NCI-H2227 treated with DMSO at 0.1 percent for 48 hours (cell line): ENCODE data around the gene PLD5.

Experiments used
- DNase-seq: peaks from one replicate; lab custom pipeline; 2025; lab: John Stamatoyannopoulos, UW

The PLD5 gene

DNA sequence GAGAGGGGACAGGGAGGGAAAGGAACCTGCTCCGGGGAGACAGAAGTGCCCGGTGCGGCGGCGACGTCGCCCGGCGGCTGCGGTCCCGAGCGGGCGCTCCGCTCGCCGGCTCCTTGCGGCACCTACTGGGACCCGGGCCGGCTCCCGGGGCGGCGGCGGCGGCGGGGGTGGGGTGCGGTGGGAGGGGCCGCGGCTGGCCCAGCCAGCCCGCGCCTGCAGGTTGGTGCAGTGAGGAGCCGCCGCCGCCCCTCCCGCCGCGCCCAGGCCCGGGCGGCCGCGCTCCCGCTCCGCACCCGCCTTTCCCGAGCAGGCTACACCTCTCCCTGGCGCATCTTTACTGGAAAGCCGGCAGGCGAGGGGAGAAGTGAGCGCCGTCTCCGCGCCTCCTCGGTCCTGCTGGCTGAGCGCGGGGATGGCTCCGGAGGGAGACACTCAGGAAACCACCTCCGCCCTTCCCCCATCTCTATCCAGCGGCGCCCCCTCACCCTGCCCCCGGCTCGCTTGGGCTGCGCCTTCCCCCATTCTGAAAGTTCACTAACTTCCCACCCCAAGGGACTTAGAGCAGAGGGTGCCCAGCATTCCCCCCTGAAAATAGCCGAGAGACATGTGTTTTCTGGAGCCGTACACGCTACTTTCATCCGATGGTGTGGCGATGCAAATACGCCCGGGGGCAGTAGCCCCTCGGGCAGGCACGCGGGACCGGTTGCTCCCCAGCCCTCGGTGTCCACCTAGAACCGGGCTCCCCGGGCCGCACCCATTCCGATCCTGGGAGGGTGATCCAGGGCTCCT, at the start of gene PLD5:
TSS of gene PLD5 (minus strand) at position 127 of the 789 bp plus-strand sequence.
- peak; percentile 23 for DNase-seq

DNA sequence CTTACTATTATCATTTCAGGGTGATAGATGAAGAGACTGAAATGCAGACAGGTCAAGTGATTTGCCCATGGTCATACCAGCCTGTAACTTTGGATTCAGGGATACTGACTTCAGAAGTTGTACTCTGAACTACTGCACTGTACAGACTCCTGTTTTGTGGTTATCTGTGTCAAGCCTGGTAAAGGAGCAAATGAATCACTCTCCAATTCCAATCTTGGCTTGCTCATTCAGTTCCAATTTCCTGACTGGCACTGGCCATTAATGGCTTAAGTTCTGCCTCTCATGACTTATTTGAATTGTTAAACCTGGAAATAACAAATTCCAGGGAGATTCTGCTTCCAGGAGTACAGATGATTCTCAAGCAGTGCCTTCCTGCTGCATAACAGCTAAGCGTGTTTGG, 45.4 kb upstream of the PLD5 start:
- DNase-seq: no peak

- no peak for DNase-seq
Measured at GRCh38 chr1:242568666-242569065, 44.2 kb upstream of the PLD5 start.

DNA sequence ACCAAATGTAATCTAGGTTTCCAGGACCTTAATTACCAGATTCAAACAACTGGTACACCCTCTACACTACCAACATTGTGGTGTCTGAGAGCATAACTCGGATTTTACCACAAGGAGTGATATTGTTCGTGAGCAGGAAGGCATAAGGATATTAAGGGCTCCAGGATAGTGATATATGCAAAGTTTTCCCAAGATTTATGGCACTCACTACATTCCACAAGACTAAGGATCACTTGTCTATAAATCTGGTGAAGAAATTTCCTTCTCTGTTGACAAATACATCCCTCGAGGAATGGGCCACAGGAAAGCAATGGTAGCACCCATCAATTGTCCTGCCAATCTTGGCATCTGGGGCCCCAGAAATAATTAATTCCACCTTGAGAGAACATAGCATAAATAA, 43.1 kb upstream of the PLD5 start:
- no peak for DNase-seq

DNA sequence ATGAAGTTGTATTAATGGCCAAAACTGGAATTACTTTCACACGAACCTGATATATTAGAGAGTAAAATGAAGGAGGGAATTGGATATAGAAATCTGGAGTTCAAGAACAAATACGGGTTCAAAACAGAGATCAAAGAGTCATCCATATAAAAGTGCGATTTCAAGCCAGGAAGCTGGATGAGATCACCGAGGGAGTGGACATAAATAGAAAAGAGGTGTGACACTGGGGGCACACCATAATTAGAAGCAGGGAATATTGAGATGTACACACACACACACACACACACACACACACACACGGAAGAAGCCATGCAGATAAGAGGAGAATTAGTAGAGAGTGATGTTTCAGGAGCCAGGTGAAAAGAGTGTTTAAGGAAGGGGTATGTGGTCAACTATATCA, 32.3 kb upstream of the PLD5 start:
- no peak for DNase-seq

DNA sequence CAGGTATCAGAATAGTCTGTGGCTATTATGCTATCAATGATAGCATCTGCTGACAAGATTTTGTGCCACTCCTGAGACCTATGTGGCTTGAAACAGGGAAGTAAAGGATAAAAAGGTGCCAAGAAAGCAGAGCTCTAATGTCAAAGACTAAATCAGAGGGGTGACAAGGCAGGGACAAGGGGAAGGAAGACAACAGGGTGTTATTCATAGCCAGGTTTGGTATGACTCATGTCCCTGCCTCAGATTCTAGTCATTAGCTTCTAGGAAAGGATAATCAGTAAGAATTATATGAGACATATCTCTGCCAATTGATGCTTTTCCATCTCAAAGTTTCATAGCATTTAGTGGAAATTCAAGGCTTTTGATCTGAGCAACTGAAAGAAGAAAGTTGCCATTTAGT, 31.8 kb upstream of the PLD5 start:
- DNase-seq: no peak

- DNase-seq: no peak
Measured at GRCh38 chr1:242554577-242554976, 30.1 kb upstream of the PLD5 start.

- DNase-seq: no peak
Measured at GRCh38 chr1:242546849-242547729, 22.6 kb upstream of the PLD5 start.

- no peak for DNase-seq
Measured at GRCh38 chr1:242546441-242546840, 21.9 kb upstream of the PLD5 start.

DNA sequence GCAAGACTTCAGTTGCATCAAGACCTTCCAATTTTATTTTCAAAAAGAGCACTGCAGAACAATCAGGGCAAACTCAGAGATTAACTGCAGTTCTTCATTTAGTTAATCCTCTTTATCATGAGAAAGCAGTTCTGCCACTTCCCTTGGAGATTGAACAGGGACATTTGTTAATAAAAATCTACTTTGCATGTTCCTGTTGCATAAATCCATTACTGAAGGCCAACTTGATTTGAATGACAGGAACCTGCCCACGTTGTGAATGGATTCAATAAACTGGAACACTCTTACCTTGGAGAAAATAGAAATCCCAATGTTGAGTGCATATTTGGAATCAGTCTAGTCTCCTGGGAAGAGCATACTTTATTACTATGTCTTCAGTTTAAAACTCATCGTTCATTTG, 19.6 kb upstream of the PLD5 start:
- no peak for DNase-seq

DNA sequence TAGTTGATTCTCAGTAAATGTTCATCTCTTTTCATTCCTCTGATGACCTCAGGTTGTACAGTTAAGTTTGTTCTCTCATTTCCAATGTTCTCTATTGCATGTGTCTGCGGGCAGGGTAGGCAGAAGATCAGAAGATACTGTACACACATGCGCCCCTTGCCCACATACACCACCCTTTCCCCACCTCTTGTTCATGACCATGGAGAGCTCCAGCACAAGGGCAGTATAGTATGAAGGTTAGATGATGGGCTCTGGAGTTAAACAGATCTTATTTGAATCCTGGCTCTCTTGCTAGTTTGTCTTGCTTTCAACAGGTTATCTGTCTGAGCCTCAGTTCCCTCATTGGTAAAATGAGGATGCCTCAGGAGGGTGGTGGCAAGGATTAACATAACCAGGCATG, 17.8 kb upstream of the PLD5 start:
- DNase-seq: no peak

- DNase-seq: no peak
Measured at GRCh38 chr1:242535986-242536385, 11.5 kb upstream of the PLD5 start.

DNA sequence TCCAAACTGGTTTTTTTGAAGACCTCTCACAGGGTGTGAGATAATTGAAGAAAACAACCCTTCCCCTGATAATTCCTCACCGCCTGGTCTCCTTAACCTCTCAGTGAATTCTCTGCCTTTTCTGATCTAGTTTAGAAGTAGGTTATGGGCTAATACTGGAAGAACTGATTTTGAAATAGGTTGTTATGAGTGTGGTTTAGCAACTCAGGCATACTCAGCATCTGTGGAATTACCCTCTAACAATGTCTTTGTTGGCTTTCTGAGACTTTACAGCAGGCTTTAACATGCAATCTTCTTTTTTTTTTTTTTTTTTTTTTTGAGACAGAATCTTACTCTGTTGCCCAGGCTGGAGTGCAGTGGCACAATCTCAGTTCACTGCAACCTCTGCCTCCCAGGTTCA, 10.3 kb upstream of the PLD5 start:
- DNase-seq: no peak

DNA sequence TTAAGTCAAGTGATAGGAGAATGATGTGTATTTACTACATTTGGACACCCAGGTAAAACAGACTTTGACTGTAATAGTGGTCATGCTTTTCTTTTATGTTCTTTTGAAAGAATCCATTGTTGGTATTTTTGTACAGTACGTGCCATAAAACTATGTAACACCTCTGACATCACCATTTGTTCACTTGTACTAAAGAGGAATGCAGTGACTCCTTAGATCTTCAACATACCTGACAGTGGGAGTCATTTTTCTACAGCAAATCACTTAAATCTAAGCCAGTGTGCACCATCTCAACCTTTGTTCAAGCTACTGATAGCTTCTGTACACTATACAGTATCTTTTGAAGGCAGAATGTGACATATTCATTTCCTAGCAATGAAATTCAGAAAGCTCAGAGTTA, 6.3 kb upstream of the PLD5 start:
- DNase-seq: no peak

- no peak for DNase-seq
Measured at GRCh38 chr1:242525769-242526168, 1.3 kb upstream of the PLD5 start.

GRCh38 chr1:242525360-242525722, 844 bp upstream of the PLD5 start:
- DNase-seq: peak; percentile 34

DNA sequence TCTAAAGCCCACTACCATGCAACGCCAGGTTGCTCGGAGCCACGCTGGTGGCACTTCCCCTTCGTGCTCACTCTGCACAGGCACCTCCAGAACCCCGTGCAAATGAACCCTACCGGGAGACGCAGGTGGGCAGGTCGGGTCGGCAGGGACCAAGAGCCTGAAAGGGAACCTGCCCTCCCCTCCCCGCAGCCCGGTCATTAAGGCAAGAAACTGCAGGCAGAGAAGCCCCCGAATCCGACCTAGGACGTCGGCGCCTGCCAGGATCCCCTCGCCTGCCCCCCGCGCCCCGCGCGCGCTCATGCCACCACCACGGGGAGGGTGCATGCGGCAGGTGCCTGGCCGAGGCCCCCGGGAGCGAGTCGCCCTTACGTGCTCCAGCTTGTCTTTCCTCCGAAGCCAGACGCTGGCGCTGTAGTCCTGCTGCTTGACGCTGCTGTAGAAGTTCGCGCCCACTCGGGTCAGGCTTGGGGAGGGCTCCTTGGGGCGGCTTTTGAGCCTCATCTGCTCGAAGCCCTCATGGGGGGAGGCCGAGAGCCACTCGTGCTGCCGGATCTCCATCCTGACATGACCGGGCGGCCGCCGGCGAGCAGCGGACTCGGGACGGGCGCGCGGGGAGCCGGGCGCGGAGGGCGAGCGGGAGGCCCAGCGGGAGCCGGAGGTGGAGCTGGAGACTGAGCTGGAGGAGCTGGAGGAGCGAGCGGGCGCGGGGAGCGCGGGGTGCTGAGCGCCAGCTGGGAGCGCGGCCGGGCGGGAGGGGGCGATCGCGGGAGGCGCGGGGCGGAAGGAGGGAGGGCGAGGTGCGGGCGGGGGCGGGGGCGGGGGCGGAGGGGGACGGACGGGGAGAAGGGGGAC, 552 bp downstream of the PLD5 start:
- DNase-seq: peak; percentile 73

- DNase-seq: peak; percentile 32
Measured at GRCh38 chr1:242522996-242523718, 1.3 kb downstream of the PLD5 start.

- peak; percentile 34 for DNase-seq
Measured at GRCh38 chr1:242522304-242522945, 2.1 kb downstream of the PLD5 start.

DNA sequence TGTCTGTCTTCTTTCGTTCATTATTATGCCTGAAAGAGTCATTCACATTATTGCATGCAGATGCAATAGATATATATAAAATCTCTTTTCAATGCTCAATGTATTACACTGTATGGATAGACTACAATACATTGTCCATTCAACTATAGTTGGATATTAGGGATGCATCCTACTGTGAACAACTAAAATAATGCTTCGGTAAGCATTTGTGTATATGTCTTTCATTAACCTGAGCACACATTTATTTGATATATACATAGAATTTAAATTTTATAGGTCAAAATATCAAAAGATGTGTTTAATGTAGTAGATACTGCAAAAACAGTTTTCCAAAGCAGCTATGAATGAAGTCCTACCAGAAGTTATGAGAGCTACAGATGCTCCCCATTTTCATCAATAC, 8.9 kb downstream of the PLD5 start:
- no peak for DNase-seq

DNA sequence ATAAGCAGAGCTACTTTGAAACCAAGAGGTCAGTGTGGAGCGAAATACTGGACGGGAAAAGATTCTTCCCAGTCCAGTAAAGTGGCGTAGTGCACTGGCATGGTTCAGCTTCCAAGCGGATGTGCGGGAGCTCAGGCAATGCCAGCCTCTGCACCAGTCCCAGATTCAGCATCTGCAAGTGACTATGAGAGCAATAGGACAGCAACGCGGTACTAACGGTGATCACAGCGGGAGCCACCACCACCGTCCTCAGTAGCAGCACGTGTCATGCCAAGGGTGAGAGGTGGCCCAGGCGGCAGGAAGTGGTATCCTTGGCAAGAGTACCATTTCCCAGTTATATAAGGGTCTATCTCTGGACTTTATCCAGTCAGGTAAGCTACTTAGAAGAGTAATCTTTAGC, 17.8 kb downstream of the PLD5 start:
- no peak for DNase-seq
